HG03442 (cell line): Measurements from ENCODE around the gene AVPR1A.

ENCODE experiments used
- ATAC-seq: cut with Tn5 transposase; IDR thresholded peaks from one replicate; pipeline ENCODE4 v1.9.1; 2021; ENCODE audit warnings: mild to moderate bottlenecking, moderate library complexity; ENCODE audit not compliant: unreplicated experiment

The AVPR1A gene

GRCh38 chr12:63095369-63095980 is 55.5 kb downstream of the AVPR1A start:
- no peak for ATAC-seq

- ATAC-seq, result no peak
Observed at GRCh38 chr12:63093711-63094110, 57.3 kb downstream of the AVPR1A start.

- no peak for ATAC-seq
Observed at GRCh38 chr12:63093084-63093483, 57.9 kb downstream of the AVPR1A start.
